Sigmoid colon (tissue), 7 donors: ENCODE measurements around the gene ERICH6. TPM values are rescaled to one million over a fixed set of nuclear protein-coding genes. Genes with fewer than 3 reads are reported as not detected.

Experiments
- DNase-seq: peaks from one replicate; pipeline ENCODE4 v3.0.0-alpha.2; 2019
- H3K27ac ChIP-seq, 4 donors: fragments of 200-600 bp; sonication (generic); one replicate each; pipeline ENCODE4 v1.5.1; 2016 to 2019; ENCODE audit warnings: mild to moderate bottlenecking in 1 of 4
- H3K27me3 ChIP-seq, 3 donors: fragments of 200-600 bp; sonication (generic); one replicate each; pipeline ENCODE4 v1.5.1; 2019; ENCODE audit warnings: mild to moderate bottlenecking in 1 of 3
- H3K36me3 ChIP-seq, 4 donors: fragments of 200-600 bp; sonication (generic); one replicate each; pipeline ENCODE4 v1.5.1; 2016 to 2019
- H3K4me1 ChIP-seq, 4 donors: fragments of 200-600 bp; sonication (generic); one replicate each; pipeline ENCODE4 v1.5.1; 2017 to 2019
- H3K4me3 ChIP-seq, 4 donors: fragments of 200-600 bp; sonication (generic); one replicate each; pipeline ENCODE4 v1.5.1; 2017 to 2019; ENCODE audit warnings: mild to moderate bottlenecking in 2 of 4, moderate library complexity in 1 of 4
- H3K9me3 ChIP-seq, 4 donors: fragments of 200-600 bp in 3 of 4; sonication (generic) in 3 of 4; one replicate each; pipeline versions ENCODE4 v1.5.1 to v1.6.1; 2013 to 2019
- CTCF ChIP-seq, 4 experiments: fragments of 450-650 bp in 3 of 4; fragments of 200-600 bp in 1 of 4; IDR thresholded peaks; one replicate each; pipeline ENCODE4 v1.5.1; 2016 to 2019; ENCODE audit warnings: antibody characterized with exemption in 4 of 4, mild to moderate bottlenecking in 3 of 4, moderate library complexity in 2 of 4
- EP300 ChIP-seq, 4 donors: sonication (generic); formaldehyde crosslinking; IDR thresholded peaks; one replicate each; pipeline ENCODE4 v1.6.1; 2017; ENCODE audit warnings: antibody characterized with exemption in 4 of 4
- POLR2A ChIP-seq, 2 donors: fragments of 450-650 bp; IDR thresholded peaks; one replicate each; pipeline ENCODE4 v1.6.1; 2016; ENCODE audit warnings: antibody characterized with exemption in 2 of 2, mild to moderate bottlenecking in 2 of 2, moderate library complexity in 2 of 2
- POLR2AphosphoS5 ChIP-seq, 4 donors: sonication (generic); formaldehyde crosslinking; IDR thresholded peaks; one replicate each; pipeline ENCODE4 v1.6.1; 2017; ENCODE audit warnings: antibody characterized with exemption in 4 of 4
- WGBS, 2 donors: extraction: QIAGEN DNeasy Blood & Tissue Kit; methylation state at CpG; one replicate each; pipeline ENCODE4 v1.1.7; 2013; 5-methylcytosine and 5-hydroxymethylcytosine counted together
- intact Hi-C: fragments of 100-400 bp; cut with DNase I; formaldehyde crosslinking; loops from one replicate; pipeline ENCODE4 v1.15.1; 2023
- polyA plus RNA-seq, 3 donors: library from polyadenylated mRNA; stranded (reverse); fragments of 200-250 nt; gene quantifications; one replicate each; pipeline ENCODE4 v1.2.3, GENCODE V29; 2013
- total RNA-seq, 4 donors: library from RNA; depleted of rRNA; stranded (reverse); fragments of >200 nt; gene quantifications; one replicate each; pipeline ENCODE4 v1.1.0, GENCODE V29; 2016
- donor health status: healthy with polysubstance abuse.
- donor health status: Bipolar disorder and iron deficiency.
- donor health status: healthy.

Gene ERICH6
- total and polyA plus RNA-seq, 7 donors: not detected

- WGBS, 2 donors: 86 to 88% methylated on average over 5 of the region's 5 CpGs
- peaks cover 0 to 3% (median 1%) of the 10 kb centered on the region in 4 donors for H3K9me3 ChIP-seq
- no peaks in the 10 kb centered on the region for H3K27me3 ChIP-seq
- TF ChIP-seq POLR2AphosphoS5 (IDR thresholded peaks at IDR 0.05): no peak
- no peak for TF ChIP-seq POLR2A (IDR thresholded peaks at IDR 0.05)
- TF ChIP-seq CTCF (IDR thresholded peaks at IDR 0.05): no peak
- no peak for TF ChIP-seq EP300 (IDR thresholded peaks at IDR 0.05)
- no peaks in the 10 kb centered on the region for H3K36me3 ChIP-seq
- no peaks in the 10 kb centered on the region for H3K4me1 ChIP-seq
- H3K27ac ChIP-seq: no peak overlapping the region
- no peak overlapping the region for H3K4me3 ChIP-seq
- intact Hi-C loops: no loop called here
- no peak for DNase-seq
Measured at GRCh38 chr3:150680562-150680961, 23.2 kb downstream of the ERICH6 start.

- Histone ChIP-seq H3K36me3 (no peaks in the 10 kb centered on the region), H3K4me3 (no peak overlapping the region), H3K27me3 (no peaks in the 10 kb centered on the region), H3K27ac (no peak overlapping the region), H3K4me1 (no peaks in the 10 kb centered on the region), H3K9me3 (peaks cover 0 to 5% (median 2%) of the 10 kb centered on the region in 4 donors)
- intact Hi-C loops: no loop called here
- TF ChIP-seq POLR2AphosphoS5 (IDR thresholded peaks at IDR 0.05) (no peak), EP300 (IDR thresholded peaks at IDR 0.05) (no peak), CTCF (IDR thresholded peaks at IDR 0.05) (no peak), POLR2A (IDR thresholded peaks at IDR 0.05) (no peak)
- DNase-seq: no peak
Measured at GRCh38 chr3:150675587-150675986, 28.1 kb downstream of the ERICH6 start.

GRCh38 chr3:150673966-150674365, 29.8 kb downstream of the ERICH6 start:
- WGBS, 2 donors: 71 to 90% methylated on average over 3 of the region's 3 CpGs
- intact Hi-C loops: no loop called here
- Histone ChIP-seq H3K27ac (no peak overlapping the region), H3K4me3 (no peak overlapping the region), H3K27me3 (no peaks in the 10 kb centered on the region), H3K36me3 (no peaks in the 10 kb centered on the region), H3K4me1 (no peaks in the 10 kb centered on the region), H3K9me3 (peaks cover 0 to 5% (median 2%) of the 10 kb centered on the region in 4 donors)
- DNase-seq: no peak
- TF ChIP-seq CTCF (IDR thresholded peaks at IDR 0.05) (no peak), POLR2A (IDR thresholded peaks at IDR 0.05) (no peak), EP300 (IDR thresholded peaks at IDR 0.05) (no peak)

- WGBS, 2 donors: 65 to 71% methylated on average over 5 of the region's 5 CpGs
- Histone ChIP-seq H3K4me3 (no peak overlapping the region), H3K4me1 (no peaks in the 10 kb centered on the region), H3K27ac (no peak overlapping the region), H3K27me3 (no peaks in the 10 kb centered on the region), H3K9me3 (no peaks in the 10 kb centered on the region), H3K36me3 (no peaks in the 10 kb centered on the region)
- TF ChIP-seq EP300 (IDR thresholded peaks at IDR 0.05) (no peak), CTCF (IDR thresholded peaks at IDR 0.05) (no peak), POLR2AphosphoS5 (IDR thresholded peaks at IDR 0.05) (no peak), POLR2A (IDR thresholded peaks at IDR 0.05) (no peak)
- intact Hi-C loops: no loop called here
- no peak for DNase-seq
Measured at GRCh38 chr3:150666167-150666566, 37.6 kb downstream of the ERICH6 start.

GRCh38 chr3:150663461-150663860, 40.3 kb downstream of the ERICH6 start:
- Histone ChIP-seq H3K36me3 (no peaks in the 10 kb centered on the region), H3K27ac (no peak overlapping the region), H3K27me3 (no peaks in the 10 kb centered on the region), H3K4me3 (no peak overlapping the region), H3K9me3 (no peaks in the 10 kb centered on the region), H3K4me1 (no peaks in the 10 kb centered on the region)
- DNase-seq: no peak
- intact Hi-C loops: no loop called here
- TF ChIP-seq EP300 (IDR thresholded peaks at IDR 0.05) (no peak), POLR2AphosphoS5 (IDR thresholded peaks at IDR 0.05) (no peak), CTCF (IDR thresholded peaks at IDR 0.05) (no peak), POLR2A (IDR thresholded peaks at IDR 0.05) (no peak)
- 90 to 92% methylated on average over 8 of the region's 8 CpGs for WGBS, 2 donors
